IPS DF 6.9 (cell line): ENCODE data around the gene LAMA1.
"Not testable (repeated sequence)": the region's sequence is repeated elsewhere in the genome, so short reads cannot be mapped to it uniquely, and the experiment has no call there.

ENCODE experiments used
- DNase-seq: peaks from one replicate; pipeline ENCODE4 v3.0.0-alpha.2; 2013; ENCODE audit warnings: low read depth, low spot score
- H3K27ac ChIP-seq: one replicate; pipeline ENCODE4 v1.5.1; 2013; ENCODE audit warnings: low read length, control low read depth
- H3K27me3 ChIP-seq: 2 replicates; pipeline ENCODE4 v1.6.1; 2013; ENCODE audit warnings: mild to moderate bottlenecking, low read length; ENCODE audit not compliant: control insufficient read depth, insufficient read depth
- H3K36me3 ChIP-seq: 2 replicates; pipeline ENCODE4 v1.6.1; 2013; ENCODE audit warnings: low read length; ENCODE audit not compliant: control insufficient read depth, insufficient read depth
- H3K4me1 ChIP-seq: 2 replicates; pipeline ENCODE4 v1.6.1; 2013; ENCODE audit warnings: low read length; ENCODE audit not compliant: control insufficient read depth, insufficient read depth
- H3K4me3 ChIP-seq: 2 replicates; pipeline ENCODE4 v1.5.1; 2013; ENCODE audit warnings: mild to moderate bottlenecking, low read length
- H3K9me3 ChIP-seq: 2 replicates; pipeline ENCODE4 v1.6.1; 2013; ENCODE audit warnings: low read length, inconsistent platforms; ENCODE audit not compliant: control insufficient read depth, insufficient read depth
- WGBS: extraction: QIAGEN DNeasy Blood & Tissue Kit; methylation state at CpG from one replicate; pipeline ENCODE4 v1.1.7; 2013; ENCODE audit warnings: mixed read lengths, missing lambda C conversion rate; ENCODE audit not compliant: insufficient read length, insufficient coverage; 5-methylcytosine and 5-hydroxymethylcytosine counted together

LAMA1 gene

GRCh38 chr18:7146067-7146466 lies 28.5 kb upstream of the LAMA1 start:
- no peaks in the 10 kb centered on the region for H3K36me3 ChIP-seq
- no peaks in the 10 kb centered on the region for H3K9me3 ChIP-seq
- H3K4me3 ChIP-seq: no peak overlapping the region
- H3K4me1 ChIP-seq: no peaks in the 10 kb centered on the region
- no CpG with 5 or more reads among the region's 1 CpG for WGBS
- no peaks in the 10 kb centered on the region for H3K27me3 ChIP-seq
- no peak overlapping the region for H3K27ac ChIP-seq
- DNase-seq: no peak

DNA sequence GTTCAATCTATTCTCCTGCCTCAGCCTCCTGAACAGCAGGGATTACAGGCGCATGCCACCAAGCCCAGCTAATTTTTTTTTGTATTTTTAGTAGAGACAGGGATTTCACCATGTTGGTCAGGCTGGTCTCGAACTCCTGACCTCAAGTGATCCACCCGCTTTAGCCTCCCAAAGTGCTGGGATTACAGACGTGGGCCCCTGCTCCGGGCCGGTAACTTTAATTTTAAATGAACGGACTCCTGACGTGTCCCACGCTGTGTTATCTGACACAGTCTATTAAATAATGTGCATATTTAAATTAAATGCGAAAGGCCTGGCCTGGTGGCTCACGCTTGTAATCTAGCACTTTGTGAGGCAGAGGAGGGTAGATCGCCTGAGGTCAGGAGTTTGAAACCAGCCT lies 27.3 kb upstream of the LAMA1 start:
- not testable (repeated sequence) for H3K4me3 ChIP-seq, DNase-seq, H3K27me3 ChIP-seq, H3K9me3 ChIP-seq, H3K4me1 ChIP-seq, H3K27ac ChIP-seq, H3K36me3 ChIP-seq
- no CpG with 5 or more reads among the region's 12 CpGs for WGBS

DNA sequence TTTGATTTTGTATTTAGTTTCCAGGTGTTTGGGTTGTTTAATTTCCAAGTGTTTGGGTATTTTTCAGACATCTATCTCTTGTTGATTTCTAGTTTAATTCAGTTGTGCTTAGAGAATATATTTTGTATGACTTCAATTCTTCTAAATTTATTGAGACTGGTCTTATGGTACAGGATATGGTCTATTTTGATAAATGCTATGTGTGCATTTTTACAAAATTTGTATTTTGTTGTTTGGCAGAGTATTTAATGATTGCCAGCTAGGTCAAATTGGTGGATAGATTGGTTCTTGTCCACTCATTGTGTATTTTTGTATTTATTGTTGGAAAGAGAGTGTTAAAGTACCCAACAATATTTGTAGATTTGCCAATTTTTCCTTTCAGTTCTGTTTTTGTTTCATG lies 23.7 kb upstream of the LAMA1 start:
- Histone ChIP-seq H3K27ac (no peak overlapping the region), H3K9me3 (no peaks in the 10 kb centered on the region), H3K36me3 (no peaks in the 10 kb centered on the region), H3K4me1 (no peaks in the 10 kb centered on the region), H3K4me3 (no peak overlapping the region), H3K27me3 (no peaks in the 10 kb centered on the region)
- DNase-seq: no peak

DNA sequence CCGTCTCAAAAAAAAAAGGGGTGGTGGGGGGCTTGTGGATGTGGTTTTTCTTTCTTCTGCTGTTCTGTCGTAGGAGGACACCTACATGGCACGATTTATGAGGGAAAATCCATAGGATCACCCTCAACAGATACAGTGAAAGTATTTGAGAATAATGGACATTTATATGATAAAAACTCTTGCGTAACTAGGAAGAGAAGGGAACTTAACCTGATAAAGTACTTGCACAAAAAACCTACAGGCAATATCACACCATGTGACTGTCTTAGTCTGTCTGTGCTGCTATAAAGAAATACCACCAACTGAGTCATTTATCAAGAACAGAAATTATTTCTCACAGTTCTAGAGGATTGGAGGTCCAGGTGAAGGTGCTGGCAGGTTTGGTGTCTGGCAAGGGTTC lies 21.8 kb upstream of the LAMA1 start:
- H3K27me3 ChIP-seq: no peaks in the 10 kb centered on the region
- H3K4me3 ChIP-seq: no peak overlapping the region
- no peaks in the 10 kb centered on the region for H3K4me1 ChIP-seq
- no peak overlapping the region for H3K27ac ChIP-seq
- H3K9me3 ChIP-seq: no peaks in the 10 kb centered on the region
- DNase-seq: no peak
- no peaks in the 10 kb centered on the region for H3K36me3 ChIP-seq
- WGBS: no CpG with 5 or more reads among the region's 4 CpGs

- Histone ChIP-seq H3K4me1 (no peaks in the 10 kb centered on the region), H3K27me3 (no peaks in the 10 kb centered on the region; the same call in 1 of the 2 replicates), H3K27ac (no peak overlapping the region), H3K9me3 (no peaks in the 10 kb centered on the region), H3K36me3 (no peaks in the 10 kb centered on the region), H3K4me3 (no peak overlapping the region)
- DNase-seq: no peak
Observed at GRCh38 chr18:7133181-7133580, 15.6 kb upstream of the LAMA1 start.

- WGBS: no CpG with 5 or more reads among the region's 9 CpGs
- H3K27ac ChIP-seq: no peak overlapping the region
Observed at GRCh38 chr18:7132356-7133150, 15.0 kb upstream of the LAMA1 start.

DNA sequence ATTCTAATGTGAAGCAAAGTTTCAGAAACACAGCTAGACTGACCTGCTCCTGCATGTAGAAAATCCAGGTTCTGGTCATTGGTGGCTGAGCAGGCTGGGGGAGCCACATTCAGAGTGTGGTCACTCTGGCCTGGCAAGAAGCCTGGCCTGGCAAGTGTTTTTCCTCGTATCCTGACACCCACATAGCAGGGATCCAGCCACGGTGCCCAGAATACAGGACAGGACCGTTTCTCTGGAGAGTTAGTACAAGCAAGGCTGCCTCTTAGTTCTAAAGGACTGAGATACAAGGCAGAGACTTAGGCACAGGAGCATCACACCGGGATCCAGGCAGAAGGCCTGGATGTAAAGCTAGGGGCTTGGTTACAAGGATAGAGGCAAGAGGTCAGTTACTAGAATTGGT lies 4.8 kb upstream of the LAMA1 start:
- no peaks in the 10 kb centered on the region for H3K36me3 ChIP-seq
- no peak for DNase-seq
- H3K4me1 ChIP-seq: no peaks in the 10 kb centered on the region
- no peaks in the 10 kb centered on the region for H3K27me3 ChIP-seq
- no peak overlapping the region for H3K27ac ChIP-seq
- H3K4me3 ChIP-seq: no peak overlapping the region
- no peaks in the 10 kb centered on the region for H3K9me3 ChIP-seq
- no CpG with 5 or more reads among the region's 4 CpGs for WGBS

More at GRCh38 chr18:7132356-7133150, 15.0 kb upstream of the LAMA1 start:
- H3K9me3 ChIP-seq: no peaks in the 10 kb centered on the region
- no peak for DNase-seq
- H3K27me3 ChIP-seq: no peaks in the 10 kb centered on the region; the same call in 1 of the 2 replicates
- no peaks in the 10 kb centered on the region for H3K36me3 ChIP-seq
- no peaks in the 10 kb centered on the region for H3K4me1 ChIP-seq
- H3K4me3 ChIP-seq: no peak overlapping the region

GRCh38 chr18:7116792-7117389 lies 706 bp downstream of the LAMA1 start:
- no peaks in the 10 kb centered on the region for H3K9me3 ChIP-seq

DNA sequence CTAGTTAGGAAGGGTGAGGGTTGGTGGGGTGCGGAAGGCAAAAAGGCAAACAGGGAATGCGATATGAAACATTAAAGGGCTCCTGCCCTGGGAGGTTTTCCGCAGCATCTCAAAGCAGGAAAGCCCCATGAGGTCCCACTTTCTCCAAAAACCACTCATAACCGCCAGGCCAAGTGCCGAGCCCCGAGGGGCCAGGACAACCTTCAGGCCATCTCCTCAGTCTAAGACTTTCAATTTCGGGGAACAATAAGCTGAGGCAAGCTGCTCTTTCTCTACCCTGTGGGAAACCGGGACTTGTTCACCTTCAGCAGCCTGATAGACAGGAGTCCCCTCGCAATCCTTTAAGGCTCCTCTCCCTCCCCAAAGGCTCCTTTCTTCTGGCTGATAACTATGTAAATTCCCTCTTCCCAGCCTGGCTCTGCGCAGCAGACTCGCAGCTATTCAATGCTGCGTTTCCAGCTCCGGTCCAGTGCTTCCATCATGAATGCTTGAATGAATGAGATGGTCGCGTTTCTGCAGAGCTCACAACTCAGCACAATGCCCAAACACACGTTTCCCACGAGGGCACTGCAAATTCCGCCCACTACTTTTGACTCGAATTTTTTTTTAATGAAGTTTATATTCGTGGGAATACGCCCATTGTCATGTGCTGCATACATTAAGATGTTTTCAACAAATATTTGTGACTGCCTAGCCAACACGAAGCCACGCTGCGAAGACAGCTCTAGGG lies 1.4 kb downstream of the LAMA1 start:
- Histone ChIP-seq H3K4me3 (peak overlapping the region; percentile 86; the same call in 1 of the 2 replicates), H3K4me1 (no peaks in the 10 kb centered on the region), H3K9me3 (no peaks in the 10 kb centered on the region), H3K36me3 (no peaks in the 10 kb centered on the region), H3K27ac (no peak overlapping the region), H3K27me3 (no peaks in the 10 kb centered on the region; the same call in 1 of the 2 replicates)
- DNase-seq: no peak
- WGBS: no CpG with 5 or more reads among the region's 24 CpGs

More at GRCh38 chr18:7116792-7117389, 706 bp downstream of the LAMA1 start:
- H3K4me1 ChIP-seq: no peaks in the 10 kb centered on the region
- H3K4me3 ChIP-seq: peak overlapping the region; percentile 86
- no peak for DNase-seq
- no peaks in the 10 kb centered on the region for H3K36me3 ChIP-seq
- no peaks in the 10 kb centered on the region; the same call in 1 of the 2 replicates for H3K27me3 ChIP-seq
- no peak overlapping the region for H3K27ac ChIP-seq
- WGBS: no CpG with 5 or more reads among the region's 61 CpGs

- H3K36me3 ChIP-seq: no peaks in the 10 kb centered on the region
- no CpG with 5 or more reads among the region's 3 CpGs for WGBS
Observed at GRCh38 chr18:7112936-7113335, 4.7 kb downstream of the LAMA1 start.

More at GRCh38 chr18:7112936-7113335, 4.7 kb downstream of the LAMA1 start:
- Histone ChIP-seq H3K9me3 (no peaks in the 10 kb centered on the region), H3K27me3 (no peaks in the 10 kb centered on the region; the same call in 1 of the 2 replicates), H3K27ac (no peak overlapping the region), H3K4me1 (no peaks in the 10 kb centered on the region), H3K4me3 (no peak overlapping the region)
- no peak for DNase-seq
